HCT116 (cell line): ENCODE results near the gene ALLC. TPM values are rescaled to one million over a fixed set of nuclear protein-coding genes. Genes with fewer than 3 reads are reported as not detected.

Experiments used
- ATAC-seq: fragments of 200-7000 bp; cut with Tn5 transposase; 2 replicates; pipeline ENCODE4 v1.9.1; 2020; ENCODE audit warnings: mild to moderate bottlenecking, moderate library complexity
- BruUV-seq: library from RNA; stranded (reverse); fragments of 400-500 nt; replicated peaks from 2 replicates; lab custom pipeline; 2021; lab: Mats Ljungman, UMichigan
- CTCF ChIA-PET: fragments of 300-600 bp; sonication (Branson Sonifier 250); formaldehyde crosslinking; loops from one replicate; lab custom pipeline; 2021; ENCODE audit warnings: antibody characterized with exemption; lab: Charles Lee
- POLR2A ChIA-PET: fragments of 300-600, 350-600 bp; sonication (Branson Sonifier 250); formaldehyde crosslinking; loops from one replicate; lab custom pipeline; 2021; ENCODE audit warnings: antibody characterized with exemption; lab: Charles Lee
- RAD21 ChIA-PET, 2 experiments: fragments of 300-600 bp; sonication (Branson Sonifier 250); formaldehyde crosslinking; loops; one replicate each; lab custom pipeline; 2023; ENCODE audit warnings: low total read pairs in 2 of 2; ENCODE audit not compliant: uncharacterized antibody in 2 of 2, unreplicated experiment in 2 of 2, low non-redundant PET in 1 of 2; lab: Charles Lee
- DNase-seq: peaks from one replicate; pipeline ENCODE4 v3.0.0-alpha.2; 2010; ENCODE audit warnings: low read depth, low spot score
- H2AFZ ChIP-seq: fragments of 200-600 bp; shearing (Covaris generic), sonication (generic); 2 replicates; pipeline ENCODE4 v1.6.1; 2017; ENCODE audit warnings: low read depth, mixed run types, mixed read lengths, antibody characterized with exemption, low read length; ENCODE audit not compliant: poor library complexity, severe bottlenecking
- H3K27ac ChIP-seq: 2 replicates; pipeline ENCODE4 v1.5.1; 2012; ENCODE audit warnings: low read depth, low read length
- H3K27me3 ChIP-seq: fragments of 200-600 bp; sonication (generic); 2 replicates; pipeline ENCODE4 v1.6.1; 2016; ENCODE audit warnings: mixed run types, low read length, mixed read lengths; ENCODE audit not compliant: insufficient read depth
- H3K36me3 ChIP-seq, 2 experiments: fragments of 200-500 bp in 1 of 2; fragments of 200-600 bp in 1 of 2; sonication (Bioruptor generic) in 1 of 2; sonication (generic) in 1 of 2; 2 replicates each; pipeline versions ENCODE4 v1.5.1 to v1.6.1; 2014 to 2016; ENCODE audit warnings: low read length in 2 of 2, inconsistent platforms in 1 of 2, mixed read lengths in 1 of 2, mixed run types in 1 of 2; ENCODE audit not compliant: insufficient read depth in 2 of 2, control insufficient read depth in 1 of 2
- H3K4me1 ChIP-seq, 2 experiments: fragments of 200-600 bp in 1 of 2; sonication (generic) in 1 of 2; 2 replicates each; pipeline versions ENCODE4 v1.5.1 to v1.6.1; 2012 to 2017; ENCODE audit warnings: low read length in 2 of 2, inconsistent platforms in 1 of 2, mild to moderate bottlenecking in 1 of 2, mixed read lengths in 1 of 2, mixed run types in 1 of 2, moderate library complexity in 1 of 2; ENCODE audit not compliant: insufficient read depth in 2 of 2, control insufficient read depth in 1 of 2
- H3K4me2 ChIP-seq: fragments of 200-600 bp; sonication (generic); 2 replicates; pipeline ENCODE4 v1.6.1; 2017; ENCODE audit warnings: mixed run types, low read length, mixed read lengths
- H3K4me3 ChIP-seq, 2 experiments: fragments of 200-600 bp in 1 of 2; sonication (generic) in 1 of 2; replicated peaks in 1 of 2; 2 replicates each; pipeline ENCODE4 v1.5.1; 2011 to 2016; ENCODE audit warnings: low read length in 2 of 2, control low read depth in 1 of 2, low read depth in 1 of 2, mild to moderate bottlenecking in 1 of 2, mixed read lengths in 1 of 2, mixed run types in 1 of 2
- H3K79me2 ChIP-seq: fragments of 200-600 bp; sonication (generic); 2 replicates; pipeline ENCODE4 v1.6.1; 2017; ENCODE audit warnings: mild to moderate bottlenecking, mixed run types, low read length, moderate library complexity, mixed read lengths; ENCODE audit not compliant: insufficient read depth
- H3K9ac ChIP-seq: fragments of 200-600 bp; sonication (generic); 2 replicates; pipeline ENCODE4 v1.6.1; 2016; ENCODE audit warnings: low read length, mixed read lengths
- H3K9me2 ChIP-seq: fragments of 200-600 bp; sonication (generic), shearing (Covaris generic); 2 replicates; pipeline ENCODE4 v1.6.1; 2017; ENCODE audit warnings: mixed run types, mild to moderate bottlenecking, moderate library complexity; ENCODE audit not compliant: insufficient read depth
- H3K9me3 ChIP-seq, 2 experiments: fragments of 200-500 bp in 1 of 2; fragments of 200-600 bp in 1 of 2; sonication (Bioruptor generic) in 1 of 2; sonication (generic) in 1 of 2; 2 replicates each; pipeline ENCODE4 v1.6.1; 2014 to 2017; ENCODE audit warnings: low read length in 2 of 2, mixed read lengths in 2 of 2, inconsistent platforms in 1 of 2, low read depth in 1 of 2, mild to moderate bottlenecking in 1 of 2, mixed run types in 1 of 2, moderate library complexity in 1 of 2; ENCODE audit not compliant: control insufficient read depth in 1 of 2, insufficient read depth in 1 of 2
- H4K20me1 ChIP-seq: fragments of 200-600 bp; sonication (generic), shearing (Covaris generic); 2 replicates; pipeline ENCODE4 v1.6.1; 2017; ENCODE audit warnings: mixed run types, mild to moderate bottlenecking, moderate library complexity; ENCODE audit not compliant: insufficient read depth
- CEBPB ChIP-seq: IDR thresholded peaks from 2 replicates; pipeline ENCODE4 v1.6.1; 2012; ENCODE audit warnings: low read depth
- CTCF ChIP-seq, 3 experiments: fragments of 200-600 bp in 1 of 3; sonication (generic) in 1 of 3; IDR thresholded peaks in 2 of 3; conservative IDR thresholded peaks in 1 of 3; 2 replicates each; pipeline ENCODE4 v1.5.1; 2012 to 2017; ENCODE audit warnings: low read depth in 2 of 3, low read length in 2 of 3, antibody characterized with exemption in 1 of 3, borderline replicate concordance in 1 of 3, control low read depth in 1 of 3, mild to moderate bottlenecking in 1 of 3, mixed read lengths in 1 of 3, mixed run types in 1 of 3, moderate library complexity in 1 of 3; ENCODE audit not compliant: insufficient read depth in 1 of 3
- EZH2 ChIP-seq: fragments of 200-600 bp; sonication (generic); IDR thresholded peaks from 2 replicates; pipeline ENCODE4 v1.6.1; 2017; ENCODE audit warnings: antibody characterized with exemption, mixed run types
- YY1 ChIP-seq: IDR thresholded peaks from 2 replicates; pipeline ENCODE4 v1.6.1; 2011; ENCODE audit warnings: low read length, low read depth, moderate library complexity, mild to moderate bottlenecking; ENCODE audit not compliant: insufficient replicate concordance; ENCODE audit errors: extremely low read depth
- ZFX ChIP-seq: fragments of 450-650 bp; IDR thresholded peaks from 2 replicates; pipeline ENCODE4 v1.6.1; 2017
- intact Hi-C: fragments of 100-400 bp; cut with micrococcal nuclease; formaldehyde crosslinking; loops from 2 replicates; pipeline ENCODE4 v1.10.0; 2022
- total RNA-seq: library from RNA; stranded (reverse); gene quantifications from one replicate; pipeline ENCODE4 v1.2.1, GENCODE V29; 2021; ENCODE audit not compliant: unreplicated experiment

Gene ALLC
- total RNA-seq, 1 experiment from 2014 or later = not detected

GRCh38 chr2:3747826-3748225, 89.8 kb downstream of the ALLC start:
- ChIA-PET CTCF (no interaction called here), RAD21 (no interaction called here)

GRCh38 chr2:3749201-3749600, 91.2 kb downstream of the ALLC start:
- Histone ChIP-seq H3K9ac (no peak overlapping the region), H3K9me3 (no peaks in the 10 kb centered on the region), H3K4me1 (peaks cover 0 to 8% of the 10 kb centered on the region in 2 experiments; a peak in 2 of 4 replicates), H3K4me2 (no peak overlapping the region), H3K27ac (no peak overlapping the region), H3K36me3 (no peaks in the 10 kb centered on the region), H3K9me2 (no peaks in the 10 kb centered on the region), H3K79me2 (no peaks in the 10 kb centered on the region), H3K27me3 (peaks cover 39% of the 10 kb centered on the region), H3K4me3 (no peak overlapping the region), H2AFZ (no peak overlapping the region), H4K20me1 (no peaks in the 10 kb centered on the region)
- DNase-seq = no peak
- no TSS peak for BruUV-seq
- ATAC-seq = no peak
- intact Hi-C loops = no loop called here
- CTCF ChIA-PET = interaction anchor here (1.2 to 1.5 kb wide), 2 partner anchors 21 to 32 kb away, joined by 3 read pairs; no protein-coding TSS in a partner anchor
- RAD21 ChIA-PET = no interaction called here
- POLR2A ChIA-PET = no interaction called here
- TF ChIP-seq EZH2 (no peak), CTCF (IDR thresholded peaks at IDR 0.05 in 2 of 3, conservative IDR thresholded peaks at IDR 0.05 in 1 of 3; ENCODE audit: borderline replicate concordance in 1 of 3, insufficient read depth in 1 of 3, low read depth in 2 of 3, low read length in 2 of 3) (no peak), ZFX (no peak), CEBPB (no peak)

More at GRCh38 chr2:3747826-3748225, 89.8 kb downstream of the ALLC start:
- no peak for TF ChIP-seq YY1
- peaks cover 0 to 8% of the 10 kb centered on the region in 2 experiments; a peak in 2 of 4 replicates for H3K4me1 ChIP-seq
- no peak overlapping the region for H3K9ac ChIP-seq
- H3K9me2 ChIP-seq = no peaks in the 10 kb centered on the region
- no peak overlapping the region for H3K4me3 ChIP-seq
- H3K27ac ChIP-seq = no peak overlapping the region
- no peaks in the 10 kb centered on the region for H3K9me3 ChIP-seq
- no peaks in the 10 kb centered on the region for H3K79me2 ChIP-seq
- peaks cover 27% of the 10 kb centered on the region for H3K27me3 ChIP-seq
- H2AFZ ChIP-seq = no peak overlapping the region
- DNase-seq (no peak), ATAC-seq (peak; percentile 47; the same call in 1 of the 2 replicates)
- H4K20me1 ChIP-seq = no peaks in the 10 kb centered on the region
- POLR2A ChIA-PET = no interaction called here
- H3K36me3 ChIP-seq = no peaks in the 10 kb centered on the region
- intact Hi-C loops = no loop called here
- peak overlapping the region; percentile 30; the same call in 1 of the 2 replicates for H3K4me2 ChIP-seq
- no TSS peak for BruUV-seq
